VCaP (cell line): ENCODE results near the gene HBG1.

Source experiments
- H3K27ac ChIP-seq: fragments of 450-650 bp; 2 replicates; pipeline ENCODE4 v1.5.1; 2017
- CTCF ChIP-seq: fragments of 450-650 bp; conservative IDR thresholded peaks from 2 replicates; pipeline ENCODE4 v1.5.1; 2017; ENCODE audit warnings: mild to moderate bottlenecking, moderate library complexity

Gene HBG1

GRCh38 chr11:5242208-5242607 is 7.4 kb downstream of the HBG1 start:
- no peak for TF ChIP-seq CTCF
- no peak overlapping the region for H3K27ac ChIP-seq

DNA sequence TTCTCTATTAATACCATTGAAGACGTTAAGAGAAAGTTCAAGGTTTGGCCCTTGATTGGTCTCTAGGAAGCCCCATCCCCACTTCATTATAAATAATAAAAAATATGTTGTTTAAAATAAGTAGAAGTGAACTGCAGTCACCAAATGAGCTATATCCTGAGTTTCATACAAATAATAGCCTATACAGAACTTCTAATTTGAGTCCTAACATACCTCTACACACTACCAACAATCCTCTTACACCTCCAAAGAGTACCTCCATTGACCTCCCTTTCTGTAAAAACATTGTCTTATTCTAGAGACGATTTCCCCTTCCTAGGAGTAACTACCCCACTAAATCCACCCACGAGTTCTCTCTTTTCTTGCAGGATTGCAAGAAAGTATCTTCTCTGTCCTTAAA is 8.2 kb downstream of the HBG1 start:
- H3K27ac ChIP-seq = no peak overlapping the region
- no peak for TF ChIP-seq CTCF

GRCh38 chr11:5240458-5240857 is 9.2 kb downstream of the HBG1 start:
- H3K27ac ChIP-seq = no peak overlapping the region
- no peak for TF ChIP-seq CTCF

DNA sequence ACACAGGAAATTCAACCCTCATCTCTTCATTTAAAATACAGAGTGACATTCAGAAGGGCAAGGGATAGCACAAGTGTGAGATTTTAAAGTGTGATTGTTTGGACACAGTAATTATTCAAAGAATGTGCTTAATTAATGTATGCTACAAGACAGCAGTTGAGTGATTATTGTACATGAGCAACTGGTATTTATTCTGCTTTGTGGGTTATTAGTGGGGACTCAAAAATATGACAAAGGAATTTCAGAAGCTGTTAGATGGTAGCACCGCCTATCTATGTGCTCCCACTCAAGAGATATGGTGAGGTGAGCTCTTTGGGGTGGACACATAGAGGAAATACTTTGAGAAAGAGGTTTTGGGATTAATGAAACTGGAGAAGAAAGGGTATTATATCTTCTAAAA is 9.6 kb downstream of the HBG1 start:
- H3K27ac ChIP-seq = no peak overlapping the region
- no peak for TF ChIP-seq CTCF

- no peak for TF ChIP-seq CTCF
- H3K27ac ChIP-seq = no peak overlapping the region
These were observed 10.6 kb downstream of the HBG1 start for GRCh38 chr11:5239046-5239445.

- no peak for TF ChIP-seq CTCF
These were observed 11.2 kb downstream of the HBG1 start for GRCh38 chr11:5238486-5238885.

GRCh38 chr11:5237420-5237819 is 12.2 kb downstream of the HBG1 start:
- no peak overlapping the region for H3K27ac ChIP-seq
- TF ChIP-seq CTCF = no peak

More at GRCh38 chr11:5238486-5238885, 11.2 kb downstream of the HBG1 start:
- no peak overlapping the region for H3K27ac ChIP-seq
